ENCODE measurements around the gene ASB9. TPM values are rescaled to one million over a fixed set of nuclear protein-coding genes. Genes with fewer than 3 reads are reported as not detected.
A peak's percentile ranks its signal among the peaks of the same experiment; 100 is the strongest.

Gene ASB9
- total RNA-seq, 4 donors from 2014 or later: 1.9 to 4.0 (median 2.7) TPM

DNA sequence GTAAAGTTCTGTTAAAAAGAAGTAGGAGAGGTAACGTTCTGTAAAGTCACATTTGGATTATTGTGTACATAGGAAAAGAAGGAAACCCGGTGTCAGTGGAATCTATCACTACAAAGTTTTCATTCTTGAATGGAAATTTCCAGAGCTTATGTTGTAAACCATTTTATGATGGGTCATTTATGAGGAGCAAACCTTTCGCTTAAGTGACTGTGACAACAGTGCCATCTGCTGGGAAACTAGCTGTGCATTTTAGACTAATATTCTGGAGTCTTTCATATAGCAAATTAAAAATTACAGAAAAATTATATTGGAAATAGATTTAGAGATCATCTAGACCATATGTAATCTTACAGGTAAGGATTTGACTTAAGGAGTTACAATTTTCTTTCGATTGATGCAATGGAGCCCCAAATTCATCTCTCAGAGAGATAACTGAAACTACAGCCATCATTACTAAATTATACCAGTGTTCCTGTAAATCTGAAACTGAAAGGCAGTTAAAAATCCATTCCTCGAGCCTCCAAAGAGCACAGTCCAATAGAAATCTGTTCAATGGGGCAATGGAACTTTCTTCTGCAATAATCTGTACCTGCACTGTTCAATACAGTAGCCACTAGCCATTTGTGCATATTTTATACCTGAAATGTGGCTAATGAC lies 26.9 kb downstream of the ASB9 start:
- no peak for ATAC-seq (ENCODE audit: low FRiP score)
- DNase-seq (ENCODE audit: low spot score): peak; percentile 24
- TF ChIP-seq, protein P1, sequence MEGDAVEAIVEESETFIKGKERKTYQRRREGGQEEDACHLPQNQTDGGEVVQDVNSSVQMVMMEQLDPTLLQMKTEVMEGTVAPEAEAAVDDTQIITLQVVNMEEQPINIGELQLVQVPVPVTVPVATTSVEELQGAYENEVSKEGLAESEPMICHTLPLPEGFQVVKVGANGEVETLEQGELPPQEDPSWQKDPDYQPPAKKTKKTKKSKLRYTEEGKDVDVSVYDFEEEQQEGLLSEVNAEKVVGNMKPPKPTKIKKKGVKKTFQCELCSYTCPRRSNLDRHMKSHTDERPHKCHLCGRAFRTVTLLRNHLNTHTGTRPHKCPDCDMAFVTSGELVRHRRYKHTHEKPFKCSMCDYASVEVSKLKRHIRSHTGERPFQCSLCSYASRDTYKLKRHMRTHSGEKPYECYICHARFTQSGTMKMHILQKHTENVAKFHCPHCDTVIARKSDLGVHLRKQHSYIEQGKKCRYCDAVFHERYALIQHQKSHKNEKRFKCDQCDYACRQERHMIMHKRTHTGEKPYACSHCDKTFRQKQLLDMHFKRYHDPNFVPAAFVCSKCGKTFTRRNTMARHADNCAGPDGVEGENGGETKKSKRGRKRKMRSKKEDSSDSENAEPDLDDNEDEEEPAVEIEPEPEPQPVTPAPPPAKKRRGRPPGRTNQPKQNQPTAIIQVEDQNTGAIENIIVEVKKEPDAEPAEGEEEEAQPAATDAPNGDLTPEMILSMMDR (IDR thresholded peaks at IDR 0.05): no peak

DNA sequence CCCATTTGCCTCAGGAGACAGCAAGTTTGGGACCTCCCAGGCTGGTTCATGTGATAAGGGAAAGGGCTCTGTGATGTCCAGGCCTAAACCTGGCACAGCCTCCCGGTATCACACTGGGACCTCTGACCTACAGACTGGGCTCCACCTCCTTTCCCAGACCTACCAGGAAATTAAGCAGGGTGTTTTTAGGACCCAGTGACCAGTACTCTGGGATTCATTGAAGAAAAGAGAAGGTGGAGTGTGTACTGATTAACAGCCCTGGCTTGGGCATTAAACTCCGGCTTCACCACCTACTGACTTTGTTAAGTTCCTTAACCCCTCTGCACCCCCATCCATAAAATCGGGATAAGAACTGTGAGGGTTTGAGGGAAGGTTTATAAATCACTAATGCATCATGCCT lies 28.6 kb downstream of the ASB9 start:
- TF ChIP-seq, protein P1 (IDR thresholded peaks at IDR 0.05): no peak
- DNase-seq (ENCODE audit: low spot score) (no peak), ATAC-seq (ENCODE audit: low FRiP score) (no peak)

DNA sequence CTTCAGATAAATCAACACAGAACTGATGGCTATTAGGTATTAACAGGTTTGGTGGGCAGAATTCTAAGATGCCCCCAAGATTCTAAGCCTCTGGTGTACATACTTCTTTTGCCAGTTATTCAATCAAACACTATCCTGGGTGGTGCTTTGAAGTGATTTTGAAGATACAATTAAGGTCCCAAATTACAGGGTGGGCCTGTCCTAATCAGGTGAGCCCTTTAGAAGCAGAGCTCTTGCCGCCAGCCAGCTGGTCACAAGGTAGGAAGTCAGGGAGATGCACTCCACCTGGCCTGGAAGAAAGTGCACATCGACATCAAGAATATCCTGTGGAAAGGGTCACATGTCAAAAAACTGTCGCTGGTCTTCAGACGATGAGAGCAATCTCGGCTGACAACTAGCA lies 29.5 kb downstream of the ASB9 start:
- no peak for ATAC-seq (ENCODE audit: low FRiP score)
- TF ChIP-seq, protein P1 (IDR thresholded peaks at IDR 0.05): no peak
- no peak for DNase-seq (ENCODE audit: low spot score)

DNA sequence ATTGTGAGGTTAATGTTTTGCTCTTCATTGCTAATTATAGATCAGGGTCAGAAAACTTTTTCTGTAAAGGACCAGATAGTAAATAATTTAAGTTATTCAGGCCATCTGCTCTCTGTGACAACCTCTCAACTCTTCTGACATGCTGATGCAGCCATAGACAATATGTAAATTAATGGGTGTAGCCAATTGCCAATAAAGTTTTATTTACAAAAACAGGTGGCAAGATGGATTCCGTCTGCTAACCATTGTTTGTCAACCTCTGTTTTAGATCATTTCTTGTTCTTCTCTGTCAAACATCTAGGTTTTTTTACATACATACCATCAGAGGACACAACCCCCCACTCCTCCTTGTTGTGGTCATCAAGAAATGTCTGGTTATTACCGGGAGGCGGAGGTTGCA lies 33.7 kb downstream of the ASB9 start:
- TF ChIP-seq, protein P1 (IDR thresholded peaks at IDR 0.05): no peak
- no peak for DNase-seq (ENCODE audit: low spot score)
- ATAC-seq (ENCODE audit: low FRiP score): no peak

DNA sequence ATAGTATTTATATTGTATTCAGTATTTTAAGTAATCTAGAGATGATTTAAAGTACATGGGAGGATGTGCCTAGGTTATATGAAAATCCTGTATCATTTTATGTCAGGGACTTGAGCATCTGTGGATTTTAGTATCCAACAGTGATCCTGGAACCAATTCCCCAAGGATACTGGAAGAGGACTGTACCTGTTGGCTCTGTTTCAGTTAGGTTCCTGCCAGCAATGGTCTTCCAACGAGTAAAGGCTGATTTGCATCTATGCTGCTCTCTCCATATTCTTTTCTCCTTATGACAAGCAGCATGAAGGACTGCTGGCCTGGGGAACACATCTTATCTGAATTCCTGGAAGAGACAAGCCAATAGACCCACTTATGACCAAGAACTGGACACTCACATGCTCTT lies 34.9 kb downstream of the ASB9 start:
- TF ChIP-seq, protein P1 (IDR thresholded peaks at IDR 0.05): no peak
- no peak for DNase-seq (ENCODE audit: low spot score)
- no peak for ATAC-seq (ENCODE audit: low FRiP score)

DNA sequence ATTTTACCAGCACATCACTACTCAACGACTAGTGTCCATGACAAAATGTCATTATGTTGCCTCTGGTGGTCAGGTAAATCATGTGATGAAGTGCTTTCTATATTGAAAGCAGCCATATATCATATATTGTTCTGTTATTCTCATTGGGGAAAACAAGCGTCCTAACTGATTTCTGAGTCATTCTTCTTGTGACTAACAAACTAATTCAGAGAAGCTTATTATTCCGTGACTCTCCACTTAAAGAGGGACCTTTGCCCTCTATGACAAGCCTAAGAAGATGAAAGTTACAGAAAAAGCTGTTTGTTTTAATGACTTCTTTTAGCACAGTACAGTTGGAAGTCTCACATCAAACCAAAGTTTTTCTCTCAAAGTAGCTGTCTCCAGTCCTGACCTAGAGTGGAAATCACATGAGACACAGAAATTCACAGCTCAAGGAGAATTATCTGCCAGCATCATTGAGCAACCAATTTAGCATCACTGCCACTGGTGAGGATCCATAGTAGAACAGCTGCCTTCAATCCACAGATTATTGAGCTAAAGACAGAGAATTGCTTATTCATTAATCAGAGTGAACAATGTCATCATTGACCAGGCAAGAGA lies 36.4 kb downstream of the ASB9 start:
- DNase-seq (ENCODE audit: low spot score) (no peak), ATAC-seq (ENCODE audit: low FRiP score) (no peak)
- TF ChIP-seq, protein P1 (IDR thresholded peaks at IDR 0.05): no peak

DNA sequence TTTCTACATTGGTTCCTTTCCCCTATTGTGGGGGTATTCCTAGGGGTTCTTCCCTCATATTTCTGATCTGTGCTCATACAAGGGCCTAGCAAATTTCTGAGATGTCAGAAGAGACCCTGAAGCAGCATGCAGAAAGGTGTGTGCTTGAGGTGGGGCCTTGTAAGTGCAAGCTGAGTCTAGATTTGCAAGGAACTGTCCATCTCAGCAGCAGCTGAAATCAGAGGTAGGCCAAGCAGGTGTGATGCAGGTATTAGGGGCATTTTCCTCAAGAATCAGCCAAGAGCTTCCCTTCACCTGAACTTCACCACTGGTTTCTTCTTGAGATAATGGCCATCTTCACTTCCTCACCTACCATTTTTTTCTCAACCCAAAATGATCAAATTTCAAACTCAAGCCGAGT lies 45.1 kb downstream of the ASB9 start:
- TF ChIP-seq, protein P1 (IDR thresholded peaks at IDR 0.05): no peak
- DNase-seq (ENCODE audit: low spot score) (no peak), ATAC-seq (ENCODE audit: low FRiP score) (no peak)
